ENCODE data around the gene CAPG.

- no peak for TF ChIP-seq CTCF (IDR thresholded peaks at IDR 0.05)
- TF ChIP-seq IRF2 (CRISPR knock-in tag; IDR thresholded peaks at IDR 0.05; ENCODE audit: borderline replicate concordance, low read depth) = no peak
- TF ChIP-seq ATF6 (CRISPR knock-in tag; IDR thresholded peaks at IDR 0.05) = no peak
- no peak for TF ChIP-seq TEAD4 (CRISPR knock-in tag; IDR thresholded peaks at IDR 0.05)
- TF ChIP-seq MAX (CRISPR knock-in tag; IDR thresholded peaks at IDR 0.05) = no peak
- no peak for TF ChIP-seq ZNF121 (CRISPR knock-in tag; IDR thresholded peaks at IDR 0.05)
- TF ChIP-seq ZNF512 (CRISPR knock-in tag; IDR thresholded peaks at IDR 0.05; ENCODE audit: borderline replicate concordance) = no peak
- no peak for TF ChIP-seq CREM (CRISPR knock-in tag; IDR thresholded peaks at IDR 0.05)
- no peak for TF ChIP-seq E2F4 (CRISPR knock-in tag; IDR thresholded peaks at IDR 0.05; ENCODE audit: borderline replicate concordance, low read depth)
- TF ChIP-seq ZBTB43 (CRISPR knock-in tag; IDR thresholded peaks at IDR 0.05) = no peak
- no peak for TF ChIP-seq TCF7 (CRISPR knock-in tag; IDR thresholded peaks at IDR 0.05; ENCODE audit: low read depth)
Measured at GRCh38 chr2:85397925-85398331, 12.2 kb downstream of the CAPG start.

Measured in WTC11 (cell line).